ENCODE data around the gene SMARCB1. TPM values are rescaled to one million over a fixed set of nuclear protein-coding genes. Genes with fewer than 3 reads are reported as not detected.

SMARCB1 gene
- total RNA-seq, 4 donors from 2014 or later: 28.8 to 55.6 (median 34.9) TPM

GRCh38 chr22:23836692-23837495 lies 50.1 kb downstream of the SMARCB1 start:
- DNase-seq (ENCODE audit: extremely low spot score): no peak
- H3K36me3 ChIP-seq: peaks cover 17 to 41% (median 38%) of the 10 kb centered on the region in 4 donors
- no peak overlapping the region for H3K27ac ChIP-seq (replicated peaks in 1 of 4)
- no peak overlapping the region for H3K4me3 ChIP-seq
- intact Hi-C loops (cut with DNase I): no loop called here
- WGBS: 81% methylated on average over 8 of the region's 12 CpGs
- TF ChIP-seq POLR2AphosphoS5 (IDR thresholded peaks at IDR 0.05) (no peak), CTCF (IDR thresholded peaks at IDR 0.05) (no peak), EP300 (IDR thresholded peaks at IDR 0.05) (no peak), POLR2A (IDR thresholded peaks at IDR 0.05; ENCODE audit: low read depth) (no peak)
- H3K9me3 ChIP-seq: no peaks in the 10 kb centered on the region
- peaks cover 28 to 59% (median 40%) of the 10 kb centered on the region in 4 donors for H3K4me1 ChIP-seq
- no peaks in the 10 kb centered on the region for H3K27me3 ChIP-seq

GRCh38 chr22:23837496-23837859 lies 50.7 kb downstream of the SMARCB1 start:
- DNase-seq (ENCODE audit: extremely low spot score): no peak
- WGBS: 71% methylated on average over 2 of the region's 12 CpGs
- H3K27ac ChIP-seq (replicated peaks in 1 of 4): no peak overlapping the region
- peaks cover 17 to 37% (median 36%) of the 10 kb centered on the region in 4 donors for H3K36me3 ChIP-seq
- H3K4me3 ChIP-seq: no peak overlapping the region
- H3K4me1 ChIP-seq: peaks cover 28 to 54% (median 40%) of the 10 kb centered on the region in 4 donors
- no peaks in the 10 kb centered on the region for H3K27me3 ChIP-seq
- intact Hi-C loops (cut with DNase I): no loop called here
- TF ChIP-seq CTCF (IDR thresholded peaks at IDR 0.05): no peak
- TF ChIP-seq EP300 (IDR thresholded peaks at IDR 0.05): no peak
- H3K9me3 ChIP-seq: no peaks in the 10 kb centered on the region

- H3K36me3 ChIP-seq: peaks cover 17 to 33% (median 30%) of the 10 kb centered on the region in 4 donors
- H3K27ac ChIP-seq (replicated peaks in 1 of 4): no peak overlapping the region
- peaks cover 28 to 51% (median 40%) of the 10 kb centered on the region in 4 donors for H3K4me1 ChIP-seq
- H3K27me3 ChIP-seq: no peaks in the 10 kb centered on the region
- H3K9me3 ChIP-seq: no peaks in the 10 kb centered on the region
- TF ChIP-seq POLR2AphosphoS5 (IDR thresholded peaks at IDR 0.05): no peak
- TF ChIP-seq EP300 (IDR thresholded peaks at IDR 0.05): no peak
- TF ChIP-seq CTCF (IDR thresholded peaks at IDR 0.05): no peak
- no peak for TF ChIP-seq POLR2A (IDR thresholded peaks at IDR 0.05; ENCODE audit: low read depth)
- peak overlapping the region; percentile 50 to 60 (median 55) for H3K4me3 ChIP-seq
- WGBS: 47% methylated on average over 20 of the region's 41 CpGs
- intact Hi-C loops (cut with DNase I): no loop called here
- DNase-seq (ENCODE audit: extremely low spot score): no peak
Measured at GRCh38 chr22:23837911-23838680, 51.3 kb downstream of the SMARCB1 start.

- Histone ChIP-seq H3K36me3 (peaks cover 11 to 25% (median 22%) of the 10 kb centered on the region in 4 donors), H3K4me3 (peak within 1 kb of the TSS; percentile 50 to 60 (median 55)), H3K9me3 (no peaks in the 10 kb centered on the region), H3K4me1 (peaks cover 28 to 49% (median 40%) of the 10 kb centered on the region in 4 donors), H3K27ac (replicated peaks in 1 of 4) (peak within 1 kb of the TSS in 1 of 4 donors; percentile 1), H3K27me3 (no peaks in the 10 kb centered on the region)
- intact Hi-C loops (cut with DNase I): no loop called here
- no peak for TF ChIP-seq POLR2A (IDR thresholded peaks at IDR 0.05; ENCODE audit: low read depth)
- peak in 1 of 2 donors; percentile 61 for TF ChIP-seq POLR2AphosphoS5 (IDR thresholded peaks at IDR 0.05)
- 0% methylated on average over 22 of the region's 70 CpGs for WGBS
- DNase-seq (ENCODE audit: extremely low spot score): peak; percentile 99
Measured at GRCh38 chr22:23838681-23839468, 52.1 kb downstream of the SMARCB1 start, which contains the start of gene DERL3. Gene DERL3, minus strand, starts transcription at chr22:23839006. Its CDS starts 19 bp downstream, at chr22:23838987.
